ENCODE data around the gene DDC. TPM values are rescaled to one million over a fixed set of nuclear protein-coding genes. Genes with fewer than 3 reads are reported as not detected.
A peak's percentile ranks its signal among the peaks of the same experiment; 100 is the strongest.
"Not testable (repeated sequence)": the region's sequence is repeated elsewhere in the genome, so short reads cannot be mapped to it uniquely, and the experiment has no call there.

DDC gene
- total RNA-seq, 1 donor from 2014 or later: 1.7 TPM

- peak; percentile 38 for DNase-seq (ENCODE audit: low spot score)
Measured at GRCh38 chr7:50528266-50529092, 36.7 kb downstream of the DDC start.

- not testable (repeated sequence) for DNase-seq (ENCODE audit: low spot score)
Measured at GRCh38 chr7:50519350-50519749, 45.9 kb downstream of the DDC start.

GRCh38 chr7:50513166-50513871 is 51.9 kb downstream of the DDC start:
- DNase-seq (ENCODE audit: low spot score): no peak

- DNase-seq (ENCODE audit: low spot score): no peak
Measured at GRCh38 chr7:50512384-50512783, 52.8 kb downstream of the DDC start.

- DNase-seq (ENCODE audit: low spot score): no peak
Measured at GRCh38 chr7:50509459-50509858, 55.7 kb downstream of the DDC start.

GRCh38 chr7:50508471-50508943 is 56.7 kb downstream of the DDC start:
- DNase-seq (ENCODE audit: low spot score): no peak

- DNase-seq (ENCODE audit: low spot score): no peak
Measured at GRCh38 chr7:50507898-50508470, 57.2 kb downstream of the DDC start.

GRCh38 chr7:50505553-50506210 is 59.5 kb downstream of the DDC start:
- DNase-seq (ENCODE audit: low spot score): no peak

- DNase-seq (ENCODE audit: low spot score): no peak
Measured at GRCh38 chr7:50504646-50505546, 60.3 kb downstream of the DDC start.

- DNase-seq (ENCODE audit: low spot score): no peak
Measured at GRCh38 chr7:50502947-50503346, 62.3 kb downstream of the DDC start.

- DNase-seq (ENCODE audit: low spot score): peak; percentile 61
Measured at GRCh38 chr7:50502001-50502684, 63.1 kb downstream of the DDC start.

- no peak for DNase-seq (ENCODE audit: low spot score)
Measured at GRCh38 chr7:50499092-50499491, 66.1 kb downstream of the DDC start.

- no peak for DNase-seq (ENCODE audit: low spot score)
Measured at GRCh38 chr7:50497968-50498367, 67.2 kb downstream of the DDC start.

GRCh38 chr7:50497068-50497642 is 68.0 kb downstream of the DDC start:
- DNase-seq (ENCODE audit: low spot score): no peak

- DNase-seq (ENCODE audit: low spot score): no peak
Measured at GRCh38 chr7:50496569-50496968, 68.6 kb downstream of the DDC start.

- no peak for DNase-seq (ENCODE audit: low spot score)
Measured at GRCh38 chr7:50495746-50496145, 69.5 kb downstream of the DDC start.

- DNase-seq (ENCODE audit: low spot score): no peak
Measured at GRCh38 chr7:50492770-50493519, 72.3 kb downstream of the DDC start.

- no peak for DNase-seq (ENCODE audit: low spot score)
Measured at GRCh38 chr7:50491943-50492342, 73.3 kb downstream of the DDC start.

- DNase-seq (ENCODE audit: low spot score): no peak
Measured at GRCh38 chr7:50491209-50491608, 74.0 kb downstream of the DDC start.
